ENCODE results near the gene ITM2C. TPM values are rescaled to one million over a fixed set of nuclear protein-coding genes. Genes with fewer than 3 reads are reported as not detected.

Gene ITM2C
- total and polyA plus RNA-seq, 2 of the 13 experiments (the other 11 are each of a cell fraction or from before 2014, with no cell fraction given), result 70.5 to 270 TPM

DNA sequence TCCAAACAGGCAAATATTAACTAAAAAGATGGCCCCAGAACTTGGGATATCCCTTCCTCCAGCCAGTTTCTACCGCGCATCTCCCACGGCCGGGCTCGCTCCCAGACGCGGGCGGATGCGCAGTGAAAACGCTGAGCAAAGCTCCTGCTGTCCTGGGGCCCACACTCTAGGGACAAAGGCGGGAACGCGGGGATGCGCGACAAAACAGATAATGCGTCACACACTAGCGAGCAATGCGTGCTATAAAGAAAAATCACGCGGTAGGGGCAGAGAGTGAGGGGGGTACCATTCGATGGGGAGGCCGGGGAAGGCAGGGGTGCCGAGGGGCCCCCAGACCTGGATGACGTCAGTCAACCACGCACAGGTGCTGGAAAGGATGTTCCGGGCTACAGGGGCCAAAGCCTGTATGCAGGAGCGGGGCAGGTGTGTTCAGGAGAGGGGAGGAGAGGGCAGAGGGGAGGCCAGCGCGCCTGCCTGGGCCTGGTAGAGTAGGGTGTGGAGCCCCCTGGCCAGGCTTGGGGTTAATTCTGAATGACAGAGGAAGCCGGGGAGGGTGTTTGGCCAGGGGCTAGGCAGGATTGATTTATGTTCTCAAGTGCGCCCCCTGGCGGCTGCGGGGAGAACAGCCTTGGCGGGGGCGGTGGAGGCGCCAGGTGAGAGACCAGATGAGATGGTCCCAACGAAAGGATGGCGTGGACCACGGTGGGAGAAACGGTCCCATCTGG lies 14.9 kb upstream of the ITM2C start (continued):
- TF ChIP-seq SKI (IDR thresholded peaks at IDR 0.05; ENCODE audit: partially characterized antibody), result no peak
- TF ChIP-seq NR2F2 (IDR thresholded peaks at IDR 0.05; ENCODE audit: borderline replicate concordance, low read depth), result no peak
- TF ChIP-seq, protein P1, sequence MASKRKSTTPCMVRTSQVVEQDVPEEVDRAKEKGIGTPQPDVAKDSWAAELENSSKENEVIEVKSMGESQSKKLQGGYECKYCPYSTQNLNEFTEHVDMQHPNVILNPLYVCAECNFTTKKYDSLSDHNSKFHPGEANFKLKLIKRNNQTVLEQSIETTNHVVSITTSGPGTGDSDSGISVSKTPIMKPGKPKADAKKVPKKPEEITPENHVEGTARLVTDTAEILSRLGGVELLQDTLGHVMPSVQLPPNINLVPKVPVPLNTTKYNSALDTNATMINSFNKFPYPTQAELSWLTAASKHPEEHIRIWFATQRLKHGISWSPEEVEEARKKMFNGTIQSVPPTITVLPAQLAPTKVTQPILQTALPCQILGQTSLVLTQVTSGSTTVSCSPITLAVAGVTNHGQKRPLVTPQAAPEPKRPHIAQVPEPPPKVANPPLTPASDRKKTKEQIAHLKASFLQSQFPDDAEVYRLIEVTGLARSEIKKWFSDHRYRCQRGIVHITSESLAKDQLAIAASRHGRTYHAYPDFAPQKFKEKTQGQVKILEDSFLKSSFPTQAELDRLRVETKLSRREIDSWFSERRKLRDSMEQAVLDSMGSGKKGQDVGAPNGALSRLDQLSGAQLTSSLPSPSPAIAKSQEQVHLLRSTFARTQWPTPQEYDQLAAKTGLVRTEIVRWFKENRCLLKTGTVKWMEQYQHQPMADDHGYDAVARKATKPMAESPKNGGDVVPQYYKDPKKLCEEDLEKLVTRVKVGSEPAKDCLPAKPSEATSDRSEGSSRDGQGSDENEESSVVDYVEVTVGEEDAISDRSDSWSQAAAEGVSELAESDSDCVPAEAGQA (IDR thresholded peaks at IDR 0.05; ENCODE audit: low read depth), result no peak
- TF ChIP-seq, protein P1 (CRISPR knock-in tag; IDR thresholded peaks at IDR 0.05; ENCODE audit: borderline replicate concordance), result no peak
- no peak for TF ChIP-seq FOXM1 (CRISPR knock-in tag; IDR thresholded peaks at IDR 0.05)
- no peak for TF ChIP-seq ZMYM2 (CRISPR knock-in tag; IDR thresholded peaks at IDR 0.05)
- TF ChIP-seq NFIB (CRISPR knock-in tag; IDR thresholded peaks at IDR 0.05; ENCODE audit: borderline replicate concordance), result no peak
- TF ChIP-seq PHF8 (CRISPR knock-in tag; IDR thresholded peaks at IDR 0.05), result no peak
- 0 out of 2 replicates have a peak, but pooled peaks have one; percentile 36 for TF ChIP-seq ZMYM4 (CRISPR knock-in tag; IDR thresholded peaks at IDR 0.05)
- no peak for TF ChIP-seq FIP1L1 (IDR thresholded peaks at IDR 0.05; ENCODE audit: borderline replicate concordance, insufficient read depth, low read depth, low read length)
- TF ChIP-seq ZNF331 (CRISPR knock-in tag; IDR thresholded peaks at IDR 0.05), result no peak
- TF ChIP-seq, protein P2, sequence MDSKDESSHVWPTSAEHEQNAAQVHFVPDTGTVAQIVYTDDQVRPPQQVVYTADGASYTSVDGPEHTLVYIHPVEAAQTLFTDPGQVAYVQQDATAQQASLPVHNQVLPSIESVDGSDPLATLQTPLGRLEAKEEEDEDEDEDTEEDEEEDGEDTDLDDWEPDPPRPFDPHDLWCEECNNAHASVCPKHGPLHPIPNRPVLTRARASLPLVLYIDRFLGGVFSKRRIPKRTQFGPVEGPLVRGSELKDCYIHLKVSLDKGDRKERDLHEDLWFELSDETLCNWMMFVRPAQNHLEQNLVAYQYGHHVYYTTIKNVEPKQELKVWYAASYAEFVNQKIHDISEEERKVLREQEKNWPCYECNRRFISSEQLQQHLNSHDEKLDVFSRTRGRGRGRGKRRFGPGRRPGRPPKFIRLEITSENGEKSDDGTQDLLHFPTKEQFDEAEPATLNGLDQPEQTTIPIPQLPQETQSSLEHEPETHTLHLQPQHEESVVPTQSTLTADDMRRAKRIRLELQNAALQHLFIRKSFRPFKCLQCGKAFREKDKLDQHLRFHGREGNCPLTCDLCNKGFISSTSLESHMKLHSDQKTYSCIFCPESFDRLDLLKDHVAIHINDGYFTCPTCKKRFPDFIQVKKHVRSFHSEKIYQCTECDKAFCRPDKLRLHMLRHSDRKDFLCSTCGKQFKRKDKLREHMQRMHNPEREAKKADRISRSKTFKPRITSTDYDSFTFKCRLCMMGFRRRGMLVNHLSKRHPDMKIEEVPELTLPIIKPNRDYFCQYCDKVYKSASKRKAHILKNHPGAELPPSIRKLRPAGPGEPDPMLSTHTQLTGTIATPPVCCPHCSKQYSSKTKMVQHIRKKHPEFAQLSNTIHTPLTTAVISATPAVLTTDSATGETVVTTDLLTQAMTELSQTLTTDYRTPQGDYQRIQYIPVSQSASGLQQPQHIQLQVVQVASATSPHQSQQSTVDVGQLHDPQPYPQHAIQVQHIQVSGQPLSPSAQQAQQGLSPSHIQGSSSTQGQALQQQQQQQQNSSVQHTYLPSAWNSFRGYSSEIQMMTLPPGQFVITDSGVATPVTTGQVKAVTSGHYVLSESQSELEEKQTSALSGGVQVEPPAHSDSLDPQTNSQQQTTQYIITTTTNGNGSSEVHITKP (CRISPR knock-in tag; IDR thresholded peaks at IDR 0.05; ENCODE audit: low read depth), result no peak
- TF ChIP-seq ZNF781 (CRISPR knock-in tag; IDR thresholded peaks at IDR 0.05; ENCODE audit: borderline replicate concordance, not compliant biosample characterization), result no peak
- TF ChIP-seq U2AF2 (IDR thresholded peaks at IDR 0.05; ENCODE audit: low read depth, low read length), result no peak
- TF ChIP-seq FOXA3 (CRISPR knock-in tag; IDR thresholded peaks at IDR 0.05), result no peak
- peak; percentile 31; the same call in 1 of the 2 replicates for TF ChIP-seq PCBP1 (IDR thresholded peaks at IDR 0.05; ENCODE audit: borderline replicate concordance, low read depth, low read length)
- no peak for TF ChIP-seq TBX3 (IDR thresholded peaks at IDR 0.05; ENCODE audit: borderline replicate concordance)
- TF ChIP-seq KLF6 (CRISPR knock-in tag; IDR thresholded peaks at IDR 0.05), result no peak
- TF ChIP-seq KDM5A (IDR thresholded peaks at IDR 0.05; ENCODE audit: borderline replicate concordance, low read length), result no peak
